Measurements from ENCODE around the gene SCP2. TPM values are rescaled to one million over a fixed set of nuclear protein-coding genes. Genes with fewer than 3 reads are reported as not detected.
A peak's percentile ranks its signal among the peaks of the same experiment; 100 is the strongest.

The SCP2 gene
- total RNA-seq, 2 experiments from 2014 or later, result 78.1 to 81.1 TPM

DNA sequence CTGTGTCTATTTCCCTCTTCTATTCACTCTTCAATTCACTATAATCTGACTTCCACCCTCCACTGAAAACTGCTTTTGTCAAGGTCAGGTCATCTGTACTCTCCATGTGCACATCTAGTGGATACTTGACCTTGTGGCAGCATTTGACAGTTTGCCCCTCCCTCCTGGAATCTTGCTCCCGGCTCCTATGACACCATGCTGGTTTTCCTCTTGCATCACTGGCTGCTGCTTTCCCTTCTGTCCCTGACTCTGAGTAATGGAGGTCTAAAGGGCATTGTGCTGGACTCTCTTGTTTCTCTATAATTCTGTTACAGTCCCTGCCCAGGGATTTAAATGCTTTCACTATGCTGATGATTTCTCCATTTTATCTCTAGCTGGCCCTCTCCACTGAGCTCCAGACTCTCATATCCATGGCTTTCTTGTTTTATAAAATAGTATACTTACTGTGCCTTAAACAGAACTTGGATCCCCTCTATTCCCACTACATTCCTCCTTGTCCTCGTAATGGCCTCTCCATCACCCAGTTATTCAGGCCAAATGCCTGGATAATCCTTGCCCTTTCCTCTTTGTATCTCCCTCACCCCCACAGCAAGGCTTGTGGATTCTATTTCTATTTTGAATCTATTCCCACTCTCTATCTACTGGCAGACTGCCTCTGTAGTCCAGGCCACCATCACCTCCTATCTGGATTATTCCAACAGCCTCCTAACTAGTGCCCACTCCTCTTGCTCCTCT, 98.1 kb downstream of the SCP2 start:
- CTCF ChIA-PET, result no interaction called here
- H3K9me3 Mint-ChIP-seq, result no peaks in the 10 kb centered on the region
- POLR2A ChIA-PET, result no interaction called here
- intact Hi-C loops (cut with micrococcal nuclease), result no loop called here
- DNase-seq, result no peak
- peaks cover 4% of the 10 kb centered on the region for H3K36me3 Mint-ChIP-seq
- H3K4me1 Mint-ChIP-seq (ENCODE audit: low read depth), result peaks cover 3% of the 10 kb centered on the region
- no peak overlapping the region for H3K4me3 Mint-ChIP-seq
- H3K27me3 Mint-ChIP-seq, result no peaks in the 10 kb centered on the region
- H3K27ac Mint-ChIP-seq, result no peak overlapping the region

DNA sequence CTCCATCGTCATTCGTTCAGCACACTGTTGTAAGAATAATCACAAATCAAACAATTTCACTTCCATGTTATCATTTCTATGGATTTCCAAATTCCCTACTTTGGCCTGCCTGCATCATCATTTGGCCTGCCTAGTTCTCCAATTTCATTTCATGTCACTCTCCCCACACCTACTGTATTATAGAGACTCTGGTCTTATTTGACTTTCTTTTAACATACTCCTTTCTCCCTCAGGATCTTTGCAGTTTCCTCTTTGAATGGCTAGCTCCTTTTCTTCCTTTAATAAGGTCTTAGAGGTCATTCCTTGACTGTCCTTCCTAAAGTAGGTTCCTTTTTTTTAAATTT, 98.7 kb downstream of the SCP2 start:
- ChIA-PET CTCF (no interaction called here), POLR2A (no interaction called here)
- Mint-ChIP-seq H3K9me3 (no peaks in the 10 kb centered on the region), H3K27ac (no peak overlapping the region), H3K27me3 (no peaks in the 10 kb centered on the region), H3K4me1 (ENCODE audit: low read depth) (peaks cover 3% of the 10 kb centered on the region), H3K4me3 (no peak overlapping the region), H3K36me3 (peaks cover 4% of the 10 kb centered on the region)
- no peak for DNase-seq
- intact Hi-C loops (cut with micrococcal nuclease), result no loop called here

DNA sequence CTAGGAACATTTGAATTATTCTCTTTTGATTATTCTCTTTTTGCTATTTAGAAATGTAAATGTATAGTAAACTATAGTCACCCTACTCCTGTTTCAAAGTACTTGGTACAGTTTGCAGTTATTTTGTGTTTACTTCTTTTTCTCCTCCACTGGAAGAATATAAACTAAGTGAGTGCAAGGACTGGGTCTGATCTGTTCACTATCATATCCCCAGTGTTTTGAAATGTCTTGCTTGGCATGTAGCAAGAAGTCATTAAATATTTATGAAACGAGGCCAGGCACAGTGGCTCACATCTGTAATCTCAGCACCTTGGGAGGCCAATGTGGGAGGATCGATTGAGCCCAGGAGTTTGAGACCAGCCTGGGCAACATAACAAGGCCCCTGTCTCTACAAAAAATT, 99.2 kb downstream of the SCP2 start:
- Mint-ChIP-seq H3K36me3 (peaks cover 5% of the 10 kb centered on the region), H3K27ac (no peak overlapping the region), H3K9me3 (no peaks in the 10 kb centered on the region), H3K4me3 (no peak overlapping the region), H3K27me3 (no peaks in the 10 kb centered on the region), H3K4me1 (ENCODE audit: low read depth) (peaks cover 3% of the 10 kb centered on the region)
- DNase-seq, result no peak
- intact Hi-C loops (cut with micrococcal nuclease), result no loop called here
- POLR2A ChIA-PET, result no interaction called here
- CTCF ChIA-PET, result no interaction called here

DNA sequence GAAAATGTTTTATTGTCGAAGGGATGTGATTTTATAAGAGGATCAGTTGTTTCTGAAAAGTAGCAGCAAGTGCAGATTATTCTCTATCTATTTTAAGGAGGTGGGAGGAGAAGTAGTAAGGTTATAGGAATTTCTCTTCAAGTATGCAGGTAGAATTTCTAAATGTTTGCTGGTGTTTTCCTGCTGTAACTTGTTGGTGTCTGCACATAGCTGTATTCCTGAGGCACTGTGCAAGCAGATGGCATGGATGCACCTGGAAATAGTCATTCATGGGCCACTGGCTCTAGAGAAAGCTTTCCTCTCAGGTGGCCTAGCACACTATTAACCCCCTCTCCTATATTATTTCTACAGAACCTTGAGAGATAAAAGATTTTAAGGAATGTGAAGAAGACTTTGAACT, 104.7 kb downstream of the SCP2 start:
- H3K4me3 Mint-ChIP-seq, result no peak overlapping the region

DNA sequence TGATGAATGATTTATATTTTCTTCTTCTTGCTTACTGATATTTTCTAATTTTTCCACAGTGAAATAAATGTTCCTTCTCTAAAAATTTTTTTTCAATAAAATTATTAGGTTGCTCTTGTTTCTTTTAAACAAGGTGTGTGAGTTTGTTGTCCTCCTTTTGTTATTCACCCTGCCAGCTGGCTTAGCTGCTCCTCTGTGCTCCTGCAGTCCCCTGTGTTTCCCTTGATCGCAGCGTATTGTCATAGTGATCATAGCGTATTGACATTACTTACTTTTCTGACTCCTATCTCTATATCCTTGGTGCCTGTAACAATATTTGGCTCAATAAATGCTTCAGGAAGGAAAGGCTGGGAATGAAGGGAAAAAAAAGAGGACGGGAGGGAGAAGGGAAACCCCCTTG, 110.1 kb downstream of the SCP2 start:
- Mint-ChIP-seq H3K9me3 (no peaks in the 10 kb centered on the region), H3K27me3 (no peaks in the 10 kb centered on the region), H3K27ac (no peak overlapping the region), H3K36me3 (peaks cover 16% of the 10 kb centered on the region), H3K4me3 (no peak overlapping the region), H3K4me1 (ENCODE audit: low read depth) (no peaks in the 10 kb centered on the region)
- ChIA-PET CTCF (no interaction called here), POLR2A (no interaction called here)
- no peak for DNase-seq
- intact Hi-C loops (cut with micrococcal nuclease), result no loop called here

More for the DNA sequence above, 104.7 kb downstream of the SCP2 start:
- Mint-ChIP-seq H3K9me3 (no peaks in the 10 kb centered on the region), H3K27me3 (no peaks in the 10 kb centered on the region), H3K4me1 (ENCODE audit: low read depth) (no peaks in the 10 kb centered on the region), H3K36me3 (peaks cover 15% of the 10 kb centered on the region), H3K27ac (no peak overlapping the region)
- DNase-seq, result no peak
- CTCF ChIA-PET, result interaction anchor here (1.3 kb wide), 1 partner anchor 110 kb away, joined by 3 read pairs; the partner anchor contains the start of gene ECHDC2
- intact Hi-C loops (cut with micrococcal nuclease), result no loop called here
- POLR2A ChIA-PET, result no interaction called here

DNA sequence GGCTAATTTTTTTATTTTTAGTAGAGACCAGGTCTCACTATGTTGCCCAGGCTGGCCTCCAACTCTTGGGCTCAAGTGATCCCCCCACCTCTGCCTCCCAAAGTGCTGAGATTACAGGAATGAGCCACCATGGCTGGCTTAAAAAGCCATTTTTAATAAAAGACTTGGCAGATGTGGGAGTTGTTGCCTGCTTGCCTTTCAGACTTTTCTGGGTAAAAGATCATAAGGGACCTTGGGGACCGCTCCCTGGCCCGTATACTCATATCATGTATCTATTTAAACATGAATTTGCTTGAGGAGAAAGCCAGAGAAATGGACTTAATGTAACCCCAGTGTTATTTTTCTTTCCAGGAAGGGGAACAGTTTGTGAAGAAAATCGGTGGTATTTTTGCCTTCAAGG, 111.5 kb downstream of the SCP2 start:
- Mint-ChIP-seq H3K27me3 (no peaks in the 10 kb centered on the region), H3K9me3 (no peaks in the 10 kb centered on the region), H3K4me1 (ENCODE audit: low read depth) (no peaks in the 10 kb centered on the region), H3K27ac (no peak overlapping the region), H3K4me3 (no peak overlapping the region), H3K36me3 (peaks cover 12% of the 10 kb centered on the region)
- CTCF ChIA-PET, result no interaction called here
- intact Hi-C loops (cut with micrococcal nuclease), result no loop called here
- POLR2A ChIA-PET, result no interaction called here
- DNase-seq, result no peak

DNA sequence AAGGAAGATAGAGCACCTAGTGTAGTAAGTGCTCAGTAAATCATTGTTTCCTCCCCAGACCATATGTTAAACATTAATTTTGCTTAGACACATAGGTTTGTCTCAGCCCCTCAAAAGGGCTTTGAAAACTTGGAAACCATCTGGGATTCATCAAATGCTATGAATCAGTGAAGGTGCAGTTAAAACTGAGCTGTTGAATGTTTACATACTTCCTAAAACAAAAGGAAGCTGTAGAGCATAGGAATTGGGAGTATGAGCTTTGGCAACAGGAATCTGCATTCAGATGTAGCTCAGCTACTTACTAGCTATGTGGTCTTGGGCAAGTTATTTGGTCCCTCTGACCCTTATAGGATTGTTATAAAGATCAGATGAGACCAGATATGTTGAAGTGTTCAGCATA, 116.2 kb downstream of the SCP2 start:
- CTCF ChIA-PET, result no interaction called here
- no peak for DNase-seq
- POLR2A ChIA-PET, result no interaction called here
- H3K4me3 Mint-ChIP-seq, result no peak overlapping the region
- intact Hi-C loops (cut with micrococcal nuclease), result no loop called here
- H3K9me3 Mint-ChIP-seq, result no peaks in the 10 kb centered on the region
- H3K36me3 Mint-ChIP-seq, result peaks cover 20% of the 10 kb centered on the region
- peaks cover 7% of the 10 kb centered on the region for H3K4me1 Mint-ChIP-seq (ENCODE audit: low read depth)
- H3K27me3 Mint-ChIP-seq, result no peaks in the 10 kb centered on the region
- no peak overlapping the region for H3K27ac Mint-ChIP-seq

DNA sequence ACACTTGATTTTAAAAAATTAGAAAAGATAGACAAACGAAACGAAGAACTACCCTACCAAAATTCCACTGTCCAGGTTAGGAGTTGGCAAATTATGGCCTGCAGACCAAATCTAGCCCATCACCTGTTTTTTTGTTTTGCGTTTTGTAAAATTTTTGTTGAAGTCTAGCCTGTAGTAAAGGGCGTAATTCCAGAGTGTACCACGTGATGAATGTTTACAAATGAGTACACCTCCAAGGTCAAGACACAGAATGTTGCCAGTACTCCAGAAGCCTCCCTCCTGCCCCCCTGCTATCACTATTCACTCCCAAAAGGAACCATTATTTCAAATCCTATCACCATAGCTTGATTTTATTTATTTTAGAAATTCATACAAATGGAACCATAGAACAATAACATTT, 117.8 kb downstream of the SCP2 start:
- Mint-ChIP-seq H3K4me1 (ENCODE audit: low read depth) (peaks cover 11% of the 10 kb centered on the region), H3K27me3 (no peaks in the 10 kb centered on the region), H3K36me3 (peaks cover 15% of the 10 kb centered on the region), H3K9me3 (no peaks in the 10 kb centered on the region), H3K27ac (no peak overlapping the region), H3K4me3 (no peak overlapping the region)
- intact Hi-C loops (cut with micrococcal nuclease), result no loop called here
- POLR2A ChIA-PET, result interaction anchor here (1.1 kb wide), 1 partner anchor 30 kb away, joined by 3 read pairs; no protein-coding TSS in a partner anchor
- no peak for DNase-seq
- CTCF ChIA-PET, result no interaction called here

DNA sequence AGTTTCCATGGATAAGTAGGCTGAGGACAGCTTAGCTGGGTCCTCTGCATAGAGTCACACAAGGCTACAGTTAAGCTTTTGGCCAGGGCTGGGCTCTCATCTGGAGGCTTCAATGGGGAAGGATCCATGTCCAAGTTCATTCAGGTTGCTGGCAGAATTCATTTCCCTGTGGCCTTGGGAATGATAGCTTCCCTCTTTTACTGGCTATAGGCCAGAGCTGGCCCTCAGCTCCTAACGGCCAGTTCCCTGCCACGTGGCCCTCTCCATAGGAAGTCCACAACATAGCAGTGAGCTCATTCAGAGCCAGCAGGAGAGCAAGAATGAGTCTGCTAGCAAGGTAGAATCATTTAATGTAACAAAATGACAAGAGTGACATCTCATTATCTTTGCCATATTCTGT, 119.9 kb downstream of the SCP2 start:
- Mint-ChIP-seq H3K27me3 (no peaks in the 10 kb centered on the region), H3K4me1 (ENCODE audit: low read depth) (peaks cover 11% of the 10 kb centered on the region), H3K9me3 (no peaks in the 10 kb centered on the region), H3K27ac (no peak overlapping the region), H3K4me3 (no peak overlapping the region), H3K36me3 (peaks cover 20% of the 10 kb centered on the region)
- no peak for DNase-seq
- intact Hi-C loops (cut with micrococcal nuclease), result no loop called here
- POLR2A ChIA-PET, result no interaction called here
- CTCF ChIA-PET, result interaction anchor here (1.0 to 1.4 kb wide), 2 partner anchors 140 to 205 kb away, joined by 3 to 4 read pairs; partner anchors contain the start of gene ZYG11A

DNA sequence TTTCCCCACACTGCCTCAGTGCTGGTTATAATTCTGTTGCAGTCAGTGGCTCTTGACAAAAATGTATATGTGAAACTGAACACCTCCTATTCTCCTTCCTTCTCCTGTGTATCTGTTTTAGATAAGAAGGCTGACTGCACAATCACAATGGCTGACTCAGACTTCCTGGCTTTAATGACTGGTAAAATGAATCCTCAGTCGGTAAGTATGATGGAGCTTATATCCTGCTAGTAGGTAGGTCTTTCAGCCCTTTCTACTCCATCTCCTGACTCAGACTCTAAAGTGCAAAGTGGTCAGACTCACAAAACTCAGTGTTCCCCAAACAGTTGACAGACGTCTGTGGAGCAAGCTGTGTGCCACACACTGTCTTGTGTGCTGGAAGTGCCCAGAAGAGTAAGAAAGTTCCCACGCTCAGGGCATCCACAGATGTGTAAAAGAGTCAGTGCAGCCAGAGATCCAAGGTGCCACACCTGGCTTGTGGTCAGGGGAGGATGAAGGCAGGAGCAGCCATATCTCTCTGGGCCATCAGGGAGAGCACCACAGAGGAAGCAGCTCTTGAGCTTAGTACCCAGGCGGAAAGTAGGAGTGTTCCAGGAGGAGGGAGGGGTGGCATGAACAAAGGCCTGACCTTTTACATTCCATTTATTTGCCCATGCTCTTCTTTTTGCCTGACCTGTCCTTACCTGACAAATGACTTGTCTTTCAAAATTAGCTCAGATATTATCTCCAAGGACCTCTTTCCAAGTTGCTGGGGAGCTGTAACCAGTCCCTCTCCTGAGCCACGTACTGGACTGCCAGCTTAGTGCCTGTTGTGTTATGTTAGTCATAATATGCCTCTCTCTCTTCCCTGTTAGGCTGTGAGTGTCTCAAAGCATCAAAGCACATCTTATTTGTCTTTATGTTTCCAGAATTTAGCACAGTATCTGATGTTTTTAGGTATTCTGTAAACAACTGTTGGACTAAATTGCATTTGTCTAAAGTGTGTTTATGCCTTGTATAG, 121.0 kb downstream of the SCP2 start:
- ChIA-PET POLR2A (no interaction called here), CTCF (interaction anchor here (1.0 to 1.4 kb wide), 2 partner anchors 138 to 206 kb away, joined by 3 to 4 read pairs; partner anchors contain the start of gene ZYG11A)
- Mint-ChIP-seq H3K36me3 (peaks cover 25% of the 10 kb centered on the region), H3K4me1 (ENCODE audit: low read depth) (peaks cover 11% of the 10 kb centered on the region), H3K27me3 (no peaks in the 10 kb centered on the region), H3K27ac (peak overlapping the region; percentile 71), H3K9me3 (no peaks in the 10 kb centered on the region), H3K4me3 (no peak overlapping the region)
- intact Hi-C loops (cut with micrococcal nuclease), result no loop called here
- DNase-seq, result peak; percentile 15

DNA sequence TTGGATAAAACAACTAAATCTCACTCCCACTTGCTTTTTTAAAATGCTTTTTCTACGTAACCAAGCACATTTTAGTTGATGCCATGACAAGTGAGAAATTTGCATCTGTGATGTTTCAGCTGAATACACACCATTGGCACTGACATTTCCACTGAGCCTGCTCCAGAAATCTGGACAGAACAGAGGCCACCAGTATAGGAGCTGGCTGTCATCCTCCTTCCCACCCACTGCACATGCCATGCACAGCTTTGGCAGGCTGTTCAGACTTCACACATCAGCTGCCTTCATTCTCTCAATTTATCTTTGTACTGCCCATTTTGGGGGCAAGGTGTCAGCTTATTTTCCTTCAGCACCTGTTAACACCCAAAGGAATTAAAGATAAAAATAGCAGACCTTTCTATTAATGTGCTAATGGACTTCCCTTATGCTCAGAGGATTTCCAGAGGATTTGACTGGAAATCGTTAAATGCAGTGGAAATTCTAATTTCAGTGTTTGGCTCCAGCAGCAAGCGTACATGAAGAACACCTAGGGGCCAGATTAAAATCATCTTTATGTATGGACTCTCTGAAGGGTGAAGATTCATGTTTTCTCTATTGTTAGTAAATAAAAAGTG, 122.0 kb downstream of the SCP2 start:
- no peak for DNase-seq
- POLR2A ChIA-PET, result no interaction called here
- Mint-ChIP-seq H3K27me3 (no peaks in the 10 kb centered on the region), H3K4me1 (ENCODE audit: low read depth) (peaks cover 11% of the 10 kb centered on the region), H3K36me3 (peaks cover 30% of the 10 kb centered on the region), H3K4me3 (no peak overlapping the region), H3K9me3 (no peaks in the 10 kb centered on the region), H3K27ac (no peak overlapping the region)
- intact Hi-C loops (cut with micrococcal nuclease), result no loop called here
- CTCF ChIA-PET, result no interaction called here

DNA sequence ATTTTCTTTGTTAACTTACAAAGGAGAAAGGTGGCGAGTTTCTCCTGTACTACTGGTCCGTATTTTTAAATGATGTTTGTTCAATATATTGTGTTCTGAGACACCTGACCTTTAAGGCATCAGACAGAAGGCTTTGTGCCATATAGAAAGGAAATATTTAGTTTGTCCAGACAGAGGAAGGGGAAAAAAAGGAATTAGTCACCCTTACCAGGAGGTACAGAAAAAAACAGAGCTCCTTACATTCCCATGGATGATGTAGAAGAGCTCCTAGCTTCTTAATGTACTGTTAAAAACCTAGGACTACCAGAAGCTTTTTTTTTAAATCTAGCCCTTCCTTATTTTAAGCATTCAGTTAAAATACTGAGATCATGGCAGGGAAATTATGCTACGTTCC, 122.5 kb downstream of the SCP2 start:
- Mint-ChIP-seq H3K4me1 (ENCODE audit: low read depth) (peaks cover 11% of the 10 kb centered on the region), H3K36me3 (peaks cover 32% of the 10 kb centered on the region), H3K4me3 (no peak overlapping the region), H3K9me3 (no peaks in the 10 kb centered on the region), H3K27me3 (no peaks in the 10 kb centered on the region), H3K27ac (no peak overlapping the region)
- intact Hi-C loops (cut with micrococcal nuclease), result no loop called here
- ChIA-PET CTCF (no interaction called here), POLR2A (no interaction called here)
- DNase-seq, result no peak

Measured in activated CD4-positive, alpha-beta memory T cell treated with anti-CD3 and anti-CD28 coated beads for 36 hours (primary cell).